Measurements from ENCODE around the gene B3GAT3.
A peak's percentile ranks its signal among the peaks of the same experiment; 100 is the strongest.
"Not testable (repeated sequence)": the region's sequence is repeated elsewhere in the genome, so short reads cannot be mapped to it uniquely, and the experiment has no call there.

The B3GAT3 gene

GRCh38 chr11:62621567-62622470, at the start of gene B3GAT3:
Gene B3GAT3 (minus strand): TSS chr11:62621986. CDS start chr11:62621947, 39 bp downstream.
- DNase-seq: peak; percentile 86

- no peak for DNase-seq
Measured at GRCh38 chr11:62671236-62671607, 49.4 kb upstream of the B3GAT3 start.

- DNase-seq: no peak
Measured at GRCh38 chr11:62669420-62670161, 47.8 kb upstream of the B3GAT3 start.

GRCh38 chr11:62667460-62667859, 45.7 kb upstream of the B3GAT3 start:
- DNase-seq: no peak

- no peak for DNase-seq
Measured at GRCh38 chr11:62666259-62666926, 44.6 kb upstream of the B3GAT3 start.

- DNase-seq: no peak
Measured at GRCh38 chr11:62665599-62666258, 43.9 kb upstream of the B3GAT3 start.

GRCh38 chr11:62665075-62665598, 43.4 kb upstream of the B3GAT3 start, which contains the start of the genes C11orf98 and CSKMT:
Gene C11orf98 (minus strand): TSS chr11:62665210. CDS start chr11:62665169, 41 bp downstream.
Gene CSKMT (plus strand): TSS chr11:62665312. CDS start chr11:62665880, 568 bp downstream.
- DNase-seq: no peak

- no peak for DNase-seq
Measured at GRCh38 chr11:62664405-62665074, 42.8 kb upstream of the B3GAT3 start.

GRCh38 chr11:62656796-62657429, 35.1 kb upstream of the B3GAT3 start:
- DNase-seq: no peak

GRCh38 chr11:62654297-62654696, 32.5 kb upstream of the B3GAT3 start:
- DNase-seq: no peak

- no peak for DNase-seq
Measured at GRCh38 chr11:62652161-62653006, 30.6 kb upstream of the B3GAT3 start.

- DNase-seq: not testable (repeated sequence)
Measured at GRCh38 chr11:62650283-62650682, 28.5 kb upstream of the B3GAT3 start.

- no peak for DNase-seq
Measured at GRCh38 chr11:62649486-62649885, 27.7 kb upstream of the B3GAT3 start.

GRCh38 chr11:62648967-62649364, 27.2 kb upstream of the B3GAT3 start:
- no peak for DNase-seq

- DNase-seq: no peak
Measured at GRCh38 chr11:62648185-62648966, 26.6 kb upstream of the B3GAT3 start.

- DNase-seq: no peak
Measured at GRCh38 chr11:62647609-62648005, 25.8 kb upstream of the B3GAT3 start.

GRCh38 chr11:62646825-62647608, 25.2 kb upstream of the B3GAT3 start:
- no peak for DNase-seq

Measured in cortex of kidney (tissue), 1 donor.